Measurements from ENCODE around the gene MKNK2. TPM values are rescaled to one million over a fixed set of nuclear protein-coding genes. Genes with fewer than 3 reads are reported as not detected.
A peak's percentile ranks its signal among the peaks of the same experiment; 100 is the strongest.

Gene MKNK2
- total and polyA plus RNA-seq, 2 donors (not counting 1 experiment from before 2014, with no cell fraction given): 440 to 777 TPM

DNA sequence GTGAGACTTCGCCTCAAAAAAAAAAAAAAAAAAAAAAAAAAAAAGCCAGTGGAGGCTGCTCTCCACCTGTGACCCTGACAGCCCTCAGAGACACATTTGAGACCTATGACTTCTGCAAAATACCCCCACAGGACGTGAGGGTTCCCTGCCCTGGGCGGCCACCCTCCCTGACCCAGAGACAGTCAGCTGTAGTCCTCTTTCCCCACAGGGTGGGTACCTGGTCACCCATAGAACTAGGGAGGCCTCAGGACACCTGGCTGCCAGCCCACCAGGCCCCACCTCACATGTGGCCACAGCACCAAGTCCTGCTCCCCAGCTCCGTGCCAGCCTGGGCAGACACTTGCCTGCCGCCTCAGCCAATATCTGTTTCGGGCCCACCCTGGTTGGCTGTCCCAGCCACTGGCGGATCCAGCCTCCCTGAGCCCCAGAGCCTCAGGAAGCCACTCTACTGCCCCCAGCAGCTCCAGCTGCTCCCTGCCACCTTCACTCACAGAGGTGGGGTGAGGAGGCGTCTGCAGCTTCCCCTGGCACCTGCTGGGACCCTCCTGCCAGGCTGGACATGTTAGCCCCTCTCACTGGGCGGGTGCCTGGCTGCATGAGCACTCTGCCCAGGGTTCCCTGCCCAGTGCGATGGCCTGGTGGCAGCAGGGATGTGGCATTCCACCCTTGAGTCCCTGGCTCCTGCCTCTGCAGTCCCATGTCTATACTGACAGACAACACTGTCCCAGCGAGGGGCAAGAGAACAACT is 6.9 kb downstream of the MKNK2 start:
- peak overlapping the region; percentile 69 for H3K4me3 Mint-ChIP-seq
- Histone ChIP-seq H2AFZ (ENCODE audit: insufficient read depth, low read depth, low read length, poor library complexity, severe bottlenecking) (no peak overlapping the region), H3K4me3 (ENCODE audit: control extremely low read depth in 1 of 5, extremely low read depth in 1 of 5, insufficient read depth in 1 of 5, low read depth in 2 of 5, low read length in 4 of 5) (no peak overlapping the region), H3K4me1 (ENCODE audit: control insufficient read depth in 2 of 2, insufficient read depth in 2 of 2, low read length in 2 of 2) (peaks cover 77 to 86% of the 10 kb centered on the region in 2 donors), H3K4me2 (replicated peaks; ENCODE audit: low read depth, low read length, poor library complexity, severe bottlenecking) (peak overlapping the region; percentile 92), H3K36me3 (replicated peaks in 1 of 2; ENCODE audit: control extremely low read depth in 1 of 2, control insufficient read depth in 1 of 2, extremely low read depth in 1 of 2, insufficient read depth in 2 of 2, low read length in 1 of 2) (peaks cover 0 to 88% of the 10 kb centered on the region in 2 experiments), H3K27me3 (replicated peaks in 1 of 4; ENCODE audit: control extremely low read depth in 1 of 4, control insufficient read depth in 3 of 4, insufficient read depth in 4 of 4, low read length in 3 of 4) (no peaks in the 10 kb centered on the region), H3K9me3 (ENCODE audit: control extremely low read depth in 1 of 3, control insufficient read depth in 2 of 3, insufficient read depth in 1 of 3, low read length in 2 of 3) (peaks cover 0 to 3% (median 0%) of the 10 kb centered on the region in 3 donors), H4K20me1 (ENCODE audit: control insufficient read depth, insufficient read depth, low read length, poor library complexity, severe bottlenecking) (peaks cover 96% of the 10 kb centered on the region), H3K79me2 (ENCODE audit: control insufficient read depth, insufficient read depth, low read length) (peaks cover 86% of the 10 kb centered on the region), H3K9ac (ENCODE audit: low read length) (no peak overlapping the region), H3K27ac (ENCODE audit: low read length in 2 of 2) (peak overlapping the region; percentile 62 to 78)
- peaks cover 69% of the 10 kb centered on the region for H3K4me1 Mint-ChIP-seq
- 73% methylated on average over 10 of the region's 11 CpGs for WGBS (ENCODE audit: insufficient coverage)
- no peak for TF ChIP-seq EZH2 (IDR thresholded peaks at IDR 0.05; ENCODE audit: borderline replicate concordance, insufficient read depth, low read depth, low read length, poor library complexity, severe bottlenecking)
- TF ChIP-seq, protein P1, sequence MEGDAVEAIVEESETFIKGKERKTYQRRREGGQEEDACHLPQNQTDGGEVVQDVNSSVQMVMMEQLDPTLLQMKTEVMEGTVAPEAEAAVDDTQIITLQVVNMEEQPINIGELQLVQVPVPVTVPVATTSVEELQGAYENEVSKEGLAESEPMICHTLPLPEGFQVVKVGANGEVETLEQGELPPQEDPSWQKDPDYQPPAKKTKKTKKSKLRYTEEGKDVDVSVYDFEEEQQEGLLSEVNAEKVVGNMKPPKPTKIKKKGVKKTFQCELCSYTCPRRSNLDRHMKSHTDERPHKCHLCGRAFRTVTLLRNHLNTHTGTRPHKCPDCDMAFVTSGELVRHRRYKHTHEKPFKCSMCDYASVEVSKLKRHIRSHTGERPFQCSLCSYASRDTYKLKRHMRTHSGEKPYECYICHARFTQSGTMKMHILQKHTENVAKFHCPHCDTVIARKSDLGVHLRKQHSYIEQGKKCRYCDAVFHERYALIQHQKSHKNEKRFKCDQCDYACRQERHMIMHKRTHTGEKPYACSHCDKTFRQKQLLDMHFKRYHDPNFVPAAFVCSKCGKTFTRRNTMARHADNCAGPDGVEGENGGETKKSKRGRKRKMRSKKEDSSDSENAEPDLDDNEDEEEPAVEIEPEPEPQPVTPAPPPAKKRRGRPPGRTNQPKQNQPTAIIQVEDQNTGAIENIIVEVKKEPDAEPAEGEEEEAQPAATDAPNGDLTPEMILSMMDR (IDR thresholded peaks at IDR 0.05): no peak
- peak; percentile 77 for DNase-seq
- H3K27me3 Mint-ChIP-seq: no peaks in the 10 kb centered on the region
- intact Hi-C loops (cut with micrococcal nuclease): loop anchor here (2.0 kb wide), 1 partner anchor 25 kb away; no protein-coding TSS in a partner anchor
- CTCF ChIA-PET: interaction anchor here (0.8 kb wide), 1 partner anchor 26 kb away, joined by 5 read pairs; no protein-coding TSS in a partner anchor
- no peaks in the 10 kb centered on the region for H3K9me3 Mint-ChIP-seq (ENCODE audit: insufficient read depth)
- peak overlapping the region; percentile 85 for H3K27ac Mint-ChIP-seq
- ATAC-seq (ENCODE audit: low read depth): no peak
- POLR2A ChIA-PET: interaction anchor here (0.5 to 7.4 kb wide), 7 partner anchors 10 to 124 kb away, joined by 3 to 69 read pairs (median 5); no protein-coding TSS in a partner anchor

DNA sequence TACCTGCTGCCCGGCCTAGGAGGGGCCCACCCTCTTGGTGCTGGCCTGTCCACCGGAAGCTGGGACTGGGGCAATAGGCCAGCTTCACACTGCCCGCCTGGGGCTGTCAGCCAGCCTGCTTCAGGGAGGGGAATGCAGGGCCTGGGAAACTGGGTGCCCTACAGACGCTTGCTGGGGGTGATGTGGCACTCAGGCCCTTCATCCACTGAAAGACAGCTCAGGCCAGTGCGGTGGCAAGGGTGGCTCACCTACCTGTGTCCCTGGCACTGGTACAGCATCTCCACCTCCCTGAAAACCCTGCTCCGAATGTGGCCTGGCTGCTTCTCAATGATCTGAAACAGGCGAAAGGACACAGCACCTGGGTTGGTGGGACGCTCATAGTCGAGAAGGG is 7.8 kb downstream of the MKNK2 start:
- H3K36me3 ChIP-seq (replicated peaks in 1 of 2; ENCODE audit: control extremely low read depth in 1 of 2, control insufficient read depth in 1 of 2, extremely low read depth in 1 of 2, insufficient read depth in 2 of 2, low read length in 1 of 2): peaks cover 0 to 88% of the 10 kb centered on the region in 2 experiments
- H3K4me1 Mint-ChIP-seq: peaks cover 66% of the 10 kb centered on the region
- H3K4me3 ChIP-seq (ENCODE audit: control extremely low read depth in 1 of 5, extremely low read depth in 1 of 5, insufficient read depth in 1 of 5, low read depth in 2 of 5, low read length in 4 of 5): no peak overlapping the region
- H3K79me2 ChIP-seq (ENCODE audit: control insufficient read depth, insufficient read depth, low read length): peaks cover 77% of the 10 kb centered on the region
- WGBS (ENCODE audit: insufficient coverage): 88% methylated on average over 9 of the region's 9 CpGs
- POLR2A ChIA-PET: interaction anchor here (0.5 to 7.4 kb wide), 9 partner anchors 19 to 210 kb away, joined by 3 to 69 read pairs (median 4); no protein-coding TSS in a partner anchor
- intact Hi-C loops (cut with micrococcal nuclease): loop anchor here (2.0 kb wide), 1 partner anchor 24 kb away; no protein-coding TSS in a partner anchor
- no peak for TF ChIP-seq EZH2 (IDR thresholded peaks at IDR 0.05; ENCODE audit: borderline replicate concordance, insufficient read depth, low read depth, low read length, poor library complexity, severe bottlenecking)
- TF ChIP-seq, protein P1 (IDR thresholded peaks at IDR 0.05): no peak
- H3K9me3 ChIP-seq (ENCODE audit: control extremely low read depth in 1 of 3, control insufficient read depth in 2 of 3, insufficient read depth in 1 of 3, low read length in 2 of 3): peaks cover 0 to 3% (median 0%) of the 10 kb centered on the region in 3 donors
- H3K4me3 Mint-ChIP-seq: peak overlapping the region; percentile 64
- H3K27me3 ChIP-seq (replicated peaks in 1 of 4; ENCODE audit: control extremely low read depth in 1 of 4, control insufficient read depth in 3 of 4, insufficient read depth in 4 of 4, low read length in 3 of 4): no peaks in the 10 kb centered on the region
- peak overlapping the region; percentile 98 to 99 for H3K27ac ChIP-seq (ENCODE audit: low read length in 2 of 2)
- CTCF ChIA-PET: interaction anchor here (1.0 to 1.8 kb wide), 6 partner anchors 29 to 179 kb away, joined by 3 to 5 read pairs (median 4); no protein-coding TSS in a partner anchor
- H2AFZ ChIP-seq (ENCODE audit: insufficient read depth, low read depth, low read length, poor library complexity, severe bottlenecking): no peak overlapping the region
- H3K9ac ChIP-seq (ENCODE audit: low read length): no peak overlapping the region
- peaks cover 68 to 77% of the 10 kb centered on the region in 2 donors for H3K4me1 ChIP-seq (ENCODE audit: control insufficient read depth in 2 of 2, insufficient read depth in 2 of 2, low read length in 2 of 2)
- H3K27me3 Mint-ChIP-seq: no peaks in the 10 kb centered on the region
- H3K9me3 Mint-ChIP-seq (ENCODE audit: insufficient read depth): no peaks in the 10 kb centered on the region
- H3K4me2 ChIP-seq (replicated peaks; ENCODE audit: low read depth, low read length, poor library complexity, severe bottlenecking): peak overlapping the region; percentile 92
- H3K27ac Mint-ChIP-seq: peak overlapping the region; percentile 82
- no peak for ATAC-seq (ENCODE audit: low read depth)
- H4K20me1 ChIP-seq (ENCODE audit: control insufficient read depth, insufficient read depth, low read length, poor library complexity, severe bottlenecking): peaks cover 95% of the 10 kb centered on the region
- no peak for DNase-seq

Measured in B cell (primary cell).